Activated T-helper 9 cell treated with anti-CD3 and anti-CD28 coated beads, Interleukin-2, amount 50 U/mL, for 16 hours (primary cell): ENCODE data around the gene TRIM54.

ENCODE experiments used
- DNase-seq: peaks from one replicate; pipeline ENCODE4 v3.0.0-alpha.2; 2020; ENCODE audit warnings: low read depth

The TRIM54 gene

DNA sequence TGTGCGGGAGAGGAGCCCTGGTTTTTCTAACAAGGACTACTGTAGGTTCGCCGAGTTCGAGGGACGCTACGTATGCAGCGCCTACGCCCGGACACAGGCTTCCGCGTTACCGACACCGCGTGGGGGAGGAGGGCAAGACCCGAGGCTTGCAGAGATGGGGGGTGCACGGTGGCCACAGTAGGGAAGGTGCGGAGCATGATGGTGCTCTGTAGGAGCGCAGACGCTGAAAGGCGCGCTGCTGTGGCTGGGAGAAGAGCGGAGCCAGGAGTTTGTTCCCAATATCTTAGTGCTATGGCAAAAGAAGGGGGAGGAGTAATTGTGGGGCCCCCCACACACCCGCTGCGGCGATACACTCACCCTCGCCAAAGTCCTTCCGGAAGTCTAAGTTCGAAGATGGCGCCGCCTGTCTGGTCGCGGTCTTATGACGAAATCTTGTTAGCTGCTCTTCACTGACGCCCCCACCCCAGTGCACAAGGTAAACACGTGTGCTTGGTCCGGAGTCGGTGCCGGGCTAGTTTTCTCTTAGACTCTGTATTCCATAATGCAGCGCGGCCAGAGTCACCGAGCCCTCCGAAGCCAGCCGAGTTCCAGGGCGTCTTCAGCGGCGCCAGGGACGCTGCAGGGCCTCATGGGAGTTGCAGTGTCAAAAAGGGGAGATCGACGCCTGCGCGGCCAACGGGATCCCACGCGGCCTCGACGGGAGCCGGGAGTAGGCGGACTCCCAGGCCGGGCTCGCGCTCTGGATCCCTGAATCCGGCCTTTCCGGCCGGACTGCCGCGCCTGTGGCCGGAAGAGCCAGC is 74.4 kb downstream of the TRIM54 start, which contains the start of gene GTF3C2:
Gene GTF3C2 (minus strand): TSS at position 383 of the 800 bp plus-strand sequence. CDS start 13,210 bp downstream, outside the sequence.
- peak; percentile 89 for DNase-seq
